ENCODE measurements around the gene MRPL28.

DNA sequence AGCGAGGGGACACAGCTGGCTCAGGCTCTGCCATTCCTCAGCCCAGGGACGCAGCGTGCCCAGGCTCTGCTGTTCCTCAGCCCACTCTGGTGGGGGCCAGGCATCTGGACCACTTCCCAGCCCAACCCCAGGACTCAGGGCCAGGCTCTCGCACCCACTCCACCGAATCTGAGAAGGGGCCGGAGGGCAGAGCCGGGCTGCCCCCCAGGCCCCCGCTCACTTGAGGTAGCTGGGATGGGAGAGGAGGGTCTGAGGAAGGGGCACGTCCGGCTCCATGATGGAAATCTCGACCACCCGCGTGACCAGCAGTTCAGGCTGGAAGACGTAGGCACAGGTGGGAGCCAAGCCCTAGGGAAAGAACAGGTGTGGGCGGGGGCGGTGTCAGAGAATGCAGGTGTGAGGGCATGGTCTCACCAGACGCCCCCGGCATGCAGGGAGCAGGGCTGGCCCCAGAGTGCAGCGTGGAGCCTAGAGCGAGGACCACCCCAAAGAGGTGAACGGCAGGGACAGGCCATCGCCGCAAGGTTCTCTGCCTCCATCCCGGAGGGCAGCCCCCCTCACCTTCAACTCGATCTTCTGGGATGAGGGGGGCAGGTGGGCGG, 6.6 kb upstream of the MRPL28 start:
- TF ChIP-seq, protein P1, sequence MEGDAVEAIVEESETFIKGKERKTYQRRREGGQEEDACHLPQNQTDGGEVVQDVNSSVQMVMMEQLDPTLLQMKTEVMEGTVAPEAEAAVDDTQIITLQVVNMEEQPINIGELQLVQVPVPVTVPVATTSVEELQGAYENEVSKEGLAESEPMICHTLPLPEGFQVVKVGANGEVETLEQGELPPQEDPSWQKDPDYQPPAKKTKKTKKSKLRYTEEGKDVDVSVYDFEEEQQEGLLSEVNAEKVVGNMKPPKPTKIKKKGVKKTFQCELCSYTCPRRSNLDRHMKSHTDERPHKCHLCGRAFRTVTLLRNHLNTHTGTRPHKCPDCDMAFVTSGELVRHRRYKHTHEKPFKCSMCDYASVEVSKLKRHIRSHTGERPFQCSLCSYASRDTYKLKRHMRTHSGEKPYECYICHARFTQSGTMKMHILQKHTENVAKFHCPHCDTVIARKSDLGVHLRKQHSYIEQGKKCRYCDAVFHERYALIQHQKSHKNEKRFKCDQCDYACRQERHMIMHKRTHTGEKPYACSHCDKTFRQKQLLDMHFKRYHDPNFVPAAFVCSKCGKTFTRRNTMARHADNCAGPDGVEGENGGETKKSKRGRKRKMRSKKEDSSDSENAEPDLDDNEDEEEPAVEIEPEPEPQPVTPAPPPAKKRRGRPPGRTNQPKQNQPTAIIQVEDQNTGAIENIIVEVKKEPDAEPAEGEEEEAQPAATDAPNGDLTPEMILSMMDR (IDR thresholded peaks at IDR 0.05) = no peak
- no peak for TF ChIP-seq POLR2A (IDR thresholded peaks at IDR 0.05)
